H1 (cell line): ENCODE data around the gene FGF14. TPM values are rescaled to one million over a fixed set of nuclear protein-coding genes. Genes with fewer than 3 reads are reported as not detected.

Experiments
- CTCF ChIA-PET: fragments of 300-600 bp; sonication (Branson Sonifier 250); formaldehyde crosslinking; loops from one replicate; lab custom pipeline; 2021; ENCODE audit not compliant: partially characterized antibody; lab: Charles Lee
- POLR2A ChIA-PET: fragments of 300-600 bp; sonication (Branson Sonifier 250); formaldehyde crosslinking; loops from one replicate; lab custom pipeline; 2021; ENCODE audit warnings: inconsistent platforms; ENCODE audit not compliant: partially characterized antibody; lab: Charles Lee
- DNase-seq, 2 experiments: peaks; one replicate each; pipeline versions ENCODE4 v3.0.0 to v3.0.0-alpha.2; 2010 to 2022; ENCODE audit warnings: low spot score in 2 of 2, low read depth in 1 of 2, mixed read lengths in 1 of 2
- FAIRE-seq: peaks from 2 replicates; lab custom pipeline; 2011; peaks lifted over from hg19 to GRCh38; lab: Jason Lieb, UNC
- H2AFZ ChIP-seq: 2 replicates; pipeline ENCODE4 v1.8.1; 2012; ENCODE audit warnings: low read length, inconsistent platforms
- H2AK5ac ChIP-seq: 2 replicates; pipeline ENCODE4 v1.6.1; 2013; ENCODE audit warnings: low read depth, low read length
- H2BK120ac ChIP-seq: replicated peaks from 2 replicates; pipeline ENCODE3; 2013; ENCODE audit warnings: low read depth, low read length, inconsistent platforms
- H2BK12ac ChIP-seq: 2 replicates; pipeline ENCODE4 v1.6.1; 2013; ENCODE audit warnings: low read depth, low read length
- H2BK15ac ChIP-seq: 2 replicates; pipeline ENCODE4 v1.6.1; 2013; ENCODE audit warnings: low read length
- H2BK20ac ChIP-seq: 2 replicates; pipeline ENCODE4 v1.6.1; 2013; ENCODE audit warnings: low read length
- H2BK5ac ChIP-seq: 2 replicates; pipeline ENCODE4 v1.6.1; 2013; ENCODE audit warnings: low read depth, low read length
- H3K14ac ChIP-seq: 2 replicates; pipeline ENCODE4 v1.6.1; 2013; ENCODE audit warnings: inconsistent platforms; ENCODE audit not compliant: insufficient read length
- H3K18ac ChIP-seq: 2 replicates; pipeline ENCODE4 v1.6.1; 2013; ENCODE audit warnings: low read length; ENCODE audit errors: extremely low read depth
- H3K23ac ChIP-seq: 2 replicates; pipeline ENCODE4 v1.6.1; 2013; ENCODE audit warnings: inconsistent platforms; ENCODE audit not compliant: insufficient read length
- H3K23me2 ChIP-seq: 2 replicates; pipeline ENCODE4 v1.6.1; 2013; ENCODE audit warnings: low read depth, low read length
- H3K27ac ChIP-seq: 2 replicates; pipeline ENCODE4 v1.6.1; 2011; ENCODE audit warnings: low read depth, low read length, inconsistent platforms
- H3K27me3 ChIP-seq, 4 experiments: replicated peaks in 1 of 4; 1 replicate in 1 of 4; 2 replicates in 3 of 4; pipeline versions ENCODE4 v1.6.1 to v1.8.1; 2011 to 2013; ENCODE audit warnings: low read length in 3 of 4, mild to moderate bottlenecking in 3 of 4, inconsistent platforms in 2 of 4, mixed read lengths in 2 of 4, moderate library complexity in 1 of 4; ENCODE audit not compliant: control insufficient read depth in 3 of 4, insufficient read depth in 3 of 4; ENCODE audit errors: extremely low read depth in 1 of 4
- H3K36me3 ChIP-seq, 4 experiments: 2 replicates each; pipeline versions ENCODE4 v1.6.1 to v1.8.1; 2011 to 2013; ENCODE audit warnings: mild to moderate bottlenecking in 4 of 4, low read length in 3 of 4, moderate library complexity in 2 of 4, control low read depth in 1 of 4, inconsistent platforms in 1 of 4; ENCODE audit not compliant: insufficient read depth in 4 of 4, control insufficient read depth in 2 of 4
- H3K4ac ChIP-seq: replicated peaks from 2 replicates; pipeline ENCODE3; 2013; ENCODE audit warnings: low read length, low read depth, mixed read lengths, inconsistent platforms; ENCODE audit not compliant: insufficient read length
- H3K4me1 ChIP-seq, 4 experiments: replicated peaks in 1 of 4; 1 replicate in 1 of 4; 2 replicates in 3 of 4; pipeline versions ENCODE4 v1.6.1 to v1.8.1; 2011 to 2013; ENCODE audit warnings: low read length in 3 of 4, inconsistent platforms in 2 of 4, mixed read lengths in 1 of 4; ENCODE audit not compliant: insufficient read depth in 4 of 4, control insufficient read depth in 3 of 4
- H3K4me2 ChIP-seq, 2 experiments: 2 replicates each; pipeline versions ENCODE4 v1.6.1 to v1.8.1; 2011 to 2013; ENCODE audit warnings: low read depth in 2 of 2, low read length in 2 of 2, control low read depth in 1 of 2, inconsistent platforms in 1 of 2, mild to moderate bottlenecking in 1 of 2; ENCODE audit not compliant: insufficient read depth in 1 of 2
- H3K4me3 ChIP-seq, 4 experiments: fragments of 200-600, 300-600 bp in 1 of 4; sonication (generic), shearing (Covaris generic), sonication (Bioruptor Twin) in 1 of 4; 2 replicates each; pipeline versions ENCODE4 v1.5.1 to v1.8.1; 2011 to 2016; ENCODE audit warnings: low read length in 4 of 4, low read depth in 3 of 4, control low read depth in 2 of 4, inconsistent platforms in 2 of 4, mild to moderate bottlenecking in 2 of 4, mixed read lengths in 1 of 4, moderate library complexity in 1 of 4; ENCODE audit not compliant: insufficient read depth in 2 of 4; ENCODE audit errors: extremely low read depth in 1 of 4
- H3K56ac ChIP-seq: replicated peaks from 2 replicates; pipeline ENCODE3; 2013; ENCODE audit warnings: low read depth, mild to moderate bottlenecking, mixed read lengths, low read length, inconsistent platforms; ENCODE audit not compliant: insufficient read length
- H3K79me1 ChIP-seq: 2 replicates; pipeline ENCODE4 v1.6.1; 2013; ENCODE audit warnings: low read depth, low read length, control low read depth
- H3K79me2 ChIP-seq, 2 experiments: 2 replicates each; pipeline versions ENCODE4 v1.6.1 to v1.8.1; 2012 to 2013; ENCODE audit warnings: low read length in 2 of 2, mild to moderate bottlenecking in 2 of 2, inconsistent platforms in 1 of 2; ENCODE audit not compliant: insufficient read depth in 2 of 2, control insufficient read depth in 1 of 2
- H3K9ac ChIP-seq, 4 experiments: replicated peaks in 1 of 4; 1 replicate in 1 of 4; 2 replicates in 3 of 4; pipeline versions ENCODE4 v1.6.1 to v1.8.1; 2011 to 2013; ENCODE audit warnings: low read depth in 3 of 4, low read length in 3 of 4, control low read depth in 2 of 4, mild to moderate bottlenecking in 2 of 4, moderate library complexity in 2 of 4, inconsistent platforms in 1 of 4; ENCODE audit errors: extremely low read depth in 1 of 4
- H3K9me3 ChIP-seq, 2 experiments: 2 replicates each; pipeline versions ENCODE4 v1.6.1 to v1.8.1; 2012 to 2013; ENCODE audit warnings: mild to moderate bottlenecking in 2 of 2, moderate library complexity in 2 of 2, control low read depth in 1 of 2, inconsistent platforms in 1 of 2, low read depth in 1 of 2, low read length in 1 of 2, mixed read lengths in 1 of 2; ENCODE audit not compliant: insufficient read depth in 2 of 2
- H4K20me1 ChIP-seq, 2 experiments: replicated peaks in 1 of 2; 2 replicates each; pipeline versions ENCODE3 to v1.8.1; 2011 to 2013; ENCODE audit warnings: inconsistent platforms in 2 of 2, low read length in 2 of 2, mild to moderate bottlenecking in 1 of 2; ENCODE audit not compliant: insufficient read depth in 2 of 2, control insufficient read depth in 1 of 2
- H4K5ac ChIP-seq: 2 replicates; pipeline ENCODE4 v1.6.1; 2013; ENCODE audit warnings: low read length, low read depth, mixed read lengths, inconsistent platforms; ENCODE audit not compliant: insufficient read length
- H4K8ac ChIP-seq: 2 replicates; pipeline ENCODE4 v1.8.0; 2013; ENCODE audit warnings: mild to moderate bottlenecking, moderate library complexity, low read length, inconsistent platforms; ENCODE audit not compliant: insufficient read depth; ENCODE audit errors: extremely low read depth
- H4K91ac ChIP-seq: replicated peaks from 2 replicates; pipeline ENCODE3; 2013; ENCODE audit warnings: low read length, mixed read lengths, inconsistent platforms; ENCODE audit not compliant: insufficient read length
- BRCA1 ChIP-seq: IDR thresholded peaks from 2 replicates; pipeline ENCODE4 v1.6.1; 2012; ENCODE audit warnings: low read depth, low read length, improper control_type of control experiment
- CBX8 ChIP-seq: fragments of 300-800, 300-1000 bp; sonication (generic); IDR thresholded peaks from 2 replicates; pipeline ENCODE4 v1.7.1; 2016; ENCODE audit warnings: low read depth, low read length, borderline replicate concordance
- CHD2 ChIP-seq: IDR thresholded peaks from 2 replicates; pipeline ENCODE4 v1.6.1; 2012; ENCODE audit warnings: low read length, improper control_type of control experiment
- EGR1 ChIP-seq: IDR thresholded peaks from 2 replicates; pipeline ENCODE4 v1.6.1; 2011; ENCODE audit warnings: low read depth, low read length, borderline replicate concordance
- JUND ChIP-seq: IDR thresholded peaks from 2 replicates; pipeline ENCODE4 v1.6.1; 2011; ENCODE audit warnings: mild to moderate bottlenecking, improper control_type of control experiment, low read length
- KDM5A ChIP-seq: fragments of 200-600 bp; IDR thresholded peaks from 2 replicates; pipeline ENCODE4 v1.7.1; 2012; ENCODE audit warnings: mild to moderate bottlenecking, low read length, inconsistent platforms, mixed read lengths
- MAFK ChIP-seq: IDR thresholded peaks from 2 replicates; pipeline ENCODE4 v1.6.1; 2012; ENCODE audit warnings: low read depth, mild to moderate bottlenecking, improper control_type of control experiment, low read length
- MAX ChIP-seq: IDR thresholded peaks from 2 replicates; pipeline ENCODE4 v1.6.1; 2012; ENCODE audit warnings: inconsistent platforms
- PHF8 ChIP-seq: fragments of 200-600 bp; sonication (generic); conservative IDR thresholded peaks from 2 replicates; pipeline ENCODE4 v1.7.1; 2012; ENCODE audit warnings: low read depth, mild to moderate bottlenecking, inconsistent platforms, low read length, moderate library complexity
- RAD21 ChIP-seq, 2 experiments: IDR thresholded peaks in 1 of 2; conservative IDR thresholded peaks in 1 of 2; 2 replicates each; pipeline ENCODE4 v1.6.1; 2011; ENCODE audit warnings: low read depth in 2 of 2, low read length in 2 of 2, improper control_type of control experiment in 1 of 2, inconsistent platforms in 1 of 2, mild to moderate bottlenecking in 1 of 2, moderate library complexity in 1 of 2
- RNF2 ChIP-seq: fragments of 200-900, 300-1000 bp; sonication (generic); IDR thresholded peaks from 2 replicates; pipeline ENCODE4 v1.7.1; 2016; ENCODE audit warnings: borderline replicate concordance, low read depth, mild to moderate bottlenecking, antibody characterized with exemption, low read length; ENCODE audit not compliant: poor library complexity, severe bottlenecking; ENCODE audit errors: missing control alignments
- SP2 ChIP-seq: IDR thresholded peaks from 2 replicates; pipeline ENCODE4 v1.6.1; 2012; ENCODE audit warnings: mild to moderate bottlenecking, low read length, inconsistent platforms
- SP4 ChIP-seq: IDR thresholded peaks from 2 replicates; pipeline ENCODE4 v1.6.1; 2012; ENCODE audit warnings: low read length, inconsistent platforms
- SUZ12 ChIP-seq: fragments of 200-600 bp; sonication (generic); IDR thresholded peaks from 2 replicates; pipeline ENCODE4 v1.6.1; 2012; ENCODE audit warnings: mild to moderate bottlenecking, inconsistent platforms, low read length, moderate library complexity, mixed read lengths
- TBP ChIP-seq: IDR thresholded peaks from 2 replicates; pipeline ENCODE4 v1.6.1; 2011; ENCODE audit warnings: low read depth, low read length, improper control_type of control experiment
- YY1 ChIP-seq: IDR thresholded peaks from 2 replicates; pipeline ENCODE4 v1.6.1; 2011; ENCODE audit warnings: low read depth, mild to moderate bottlenecking, low read length
- WGBS, 2 experiments: shearing (Covaris generic) in 1 of 2; methylation state at CpG; one replicate each; pipeline versions ENCODE4 v1.1.6 to v1.1.7; 2013 to 2015; ENCODE audit warnings: low lambda C conversion rate in 2 of 2, mixed read lengths in 2 of 2, inconsistent platforms in 1 of 2, low coverage in 1 of 2, missing lambda C conversion rate in 1 of 2; ENCODE audit not compliant: insufficient replicate concordance in 2 of 2, insufficient coverage in 1 of 2, insufficient read length in 1 of 2; ENCODE audit errors: extremely low coverage in 1 of 2, missing lambda C conversion rate in 1 of 2; 5-methylcytosine and 5-hydroxymethylcytosine counted together
- polyA plus RNA-seq, 7 experiments: library from polyadenylated mRNA; depleted of rRNA in 3 of 7; stranded (reverse) in 5 of 7; unstranded in 2 of 7; fragments of >200 nt in 5 of 7; fragments of 200-250 nt in 2 of 7; gene quantifications; 1 replicate in 5 of 7; 2 replicates in 1 of 7; 4 replicates in 1 of 7; pipeline versions ENCODE4 v1.2.1 to v1.2.3, GENCODE V29; 2011 to 2013; ENCODE audit warnings: missing spikeins in 2 of 7, mixed read lengths in 2 of 7
- total RNA-seq: library from RNA; stranded (reverse); fragmentation: NEBNext Ultra II Directional; extraction: Animal tissue kit (Norgen Biotek cat#: 25700); gene quantifications from 2 replicates; pipeline ENCODE4 v1.2.1, GENCODE V29; 2021

The FGF14 gene
- total and polyA plus RNA-seq, 2 of the 8 experiments (the other 6 are each of a cell fraction or from before 2014, with no cell fraction given): 0.05 to 0.58 TPM

- H2BK120ac ChIP-seq: no peak overlapping the region
- no peak for FAIRE-seq
- H2BK5ac ChIP-seq: no peak overlapping the region
- no peak overlapping the region for H2BK15ac ChIP-seq
- no peak for TF ChIP-seq CHD2
- TF ChIP-seq RAD21 (IDR thresholded peaks at IDR 0.05 in 1 of 2, conservative IDR thresholded peaks at IDR 0.05 in 1 of 2; ENCODE audit: low read depth in 2 of 2, low read length in 2 of 2): no peak
- no peak for TF ChIP-seq PHF8
- no peak for TF ChIP-seq JUND
- TF ChIP-seq BRCA1: no peak
- no peak for TF ChIP-seq CBX8
- no peak for TF ChIP-seq SP4
- TF ChIP-seq MAX: no peak
- no peak for TF ChIP-seq YY1
- no peak for TF ChIP-seq EGR1
- no peak for TF ChIP-seq MAFK
- TF ChIP-seq SUZ12: no peak
- no peak for TF ChIP-seq KDM5A
- no peak for TF ChIP-seq RNF2
- no peak for TF ChIP-seq TBP
- no peak for TF ChIP-seq SP2
- H3K9ac ChIP-seq: no peak overlapping the region
- no peak overlapping the region for H4K8ac ChIP-seq
- no peaks in the 10 kb centered on the region for H3K27me3 ChIP-seq
- no peak overlapping the region for H3K27ac ChIP-seq
- no peaks in the 10 kb centered on the region for H3K9me3 ChIP-seq
- POLR2A ChIA-PET: no interaction called here
- 93% methylated on average over 4 of the region's 4 CpGs; no CpG with 5 or more reads in 1 of the 2 experiments for WGBS, 2 experiments
- H2AFZ ChIP-seq: no peak overlapping the region
- no peak overlapping the region for H4K5ac ChIP-seq
- H3K14ac ChIP-seq: no peak overlapping the region
- no peaks in the 10 kb centered on the region for H3K36me3 ChIP-seq
- H3K4me1 ChIP-seq: no peaks in the 10 kb centered on the region
- H3K23ac ChIP-seq: no peak overlapping the region
- H3K4me3 ChIP-seq: no peak overlapping the region
- H2AK5ac ChIP-seq: no peak overlapping the region
- no peak overlapping the region for H3K4ac ChIP-seq
- no peak overlapping the region for H3K18ac ChIP-seq
- H2BK20ac ChIP-seq: no peak overlapping the region
- no peak overlapping the region for H3K56ac ChIP-seq
- no peaks in the 10 kb centered on the region for H3K23me2 ChIP-seq
- H3K79me1 ChIP-seq: no peaks in the 10 kb centered on the region
- DNase-seq: no peak
- no peaks in the 10 kb centered on the region for H4K20me1 ChIP-seq
- no peak overlapping the region for H2BK12ac ChIP-seq
- CTCF ChIA-PET: no interaction called here
- H3K79me2 ChIP-seq: no peaks in the 10 kb centered on the region
- no peak overlapping the region for H3K4me2 ChIP-seq
- no peak overlapping the region for H4K91ac ChIP-seq
Measured at GRCh38 chr13:102042746-102043145, 359.1 kb downstream of the FGF14 start.
